GM12873 (cell line): ENCODE results near the gene CDK10.

Experiments
- TF ChIP-seq, protein P1 (sequence below): IDR thresholded peaks from 2 replicates; pipeline ENCODE4 v1.5.1; 2012; ENCODE audit warnings: low read depth, mild to moderate bottlenecking, moderate library complexity, low read length, control low read depth; ENCODE audit not compliant: insufficient read depth; ENCODE audit errors: missing control alignments

Gene CDK10

DNA sequence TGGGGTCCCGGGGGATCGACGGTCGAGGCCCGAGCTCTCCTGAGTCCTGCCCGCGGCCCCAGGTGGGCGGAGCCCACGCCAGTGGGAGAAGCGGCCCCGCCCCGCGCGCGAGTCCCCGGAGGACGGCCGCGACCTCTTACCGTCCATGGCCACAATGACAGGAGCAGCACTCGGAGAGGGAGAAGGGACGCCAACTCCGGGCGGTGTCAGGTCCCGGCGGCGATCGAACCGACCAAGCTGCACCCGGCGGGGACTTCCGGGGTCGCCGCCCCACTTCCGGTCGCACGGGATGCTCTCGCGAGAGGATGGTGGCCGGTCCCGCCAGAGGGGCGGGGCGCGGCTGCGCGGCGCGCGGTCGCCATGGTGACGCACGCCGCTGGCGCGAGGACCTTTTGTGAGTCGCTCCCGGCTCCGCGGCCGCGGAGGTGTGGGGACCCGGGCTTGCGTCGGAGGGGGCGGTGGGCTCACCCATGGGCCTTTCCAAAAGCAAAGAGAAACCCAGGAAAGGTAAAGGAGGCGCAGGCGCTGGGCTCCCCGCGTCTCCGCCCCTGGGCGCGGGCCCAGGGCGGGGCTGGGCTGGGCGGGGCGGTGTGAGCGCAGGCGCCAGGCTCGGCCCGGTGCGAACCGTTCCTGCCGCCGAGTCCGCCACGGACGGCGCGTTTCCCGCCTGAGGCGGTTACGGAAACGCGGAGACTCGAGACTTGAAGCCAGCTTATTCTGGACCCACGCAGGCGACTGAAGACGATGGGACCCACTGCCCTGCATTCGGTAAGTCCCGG, 28.9 kb upstream of the CDK10 start, which contains the start of the genes CHMP1A and SPATA33:
Gene CHMP1A (minus strand): TSS at position 267 of the 779 bp plus-strand sequence. CDS start 120 bp downstream, at position 147.
Gene SPATA33 (plus strand): TSS at position 395 of the 779 bp plus-strand sequence. CDS start 76 bp downstream, at position 471.
- TF ChIP-seq, protein P1, sequence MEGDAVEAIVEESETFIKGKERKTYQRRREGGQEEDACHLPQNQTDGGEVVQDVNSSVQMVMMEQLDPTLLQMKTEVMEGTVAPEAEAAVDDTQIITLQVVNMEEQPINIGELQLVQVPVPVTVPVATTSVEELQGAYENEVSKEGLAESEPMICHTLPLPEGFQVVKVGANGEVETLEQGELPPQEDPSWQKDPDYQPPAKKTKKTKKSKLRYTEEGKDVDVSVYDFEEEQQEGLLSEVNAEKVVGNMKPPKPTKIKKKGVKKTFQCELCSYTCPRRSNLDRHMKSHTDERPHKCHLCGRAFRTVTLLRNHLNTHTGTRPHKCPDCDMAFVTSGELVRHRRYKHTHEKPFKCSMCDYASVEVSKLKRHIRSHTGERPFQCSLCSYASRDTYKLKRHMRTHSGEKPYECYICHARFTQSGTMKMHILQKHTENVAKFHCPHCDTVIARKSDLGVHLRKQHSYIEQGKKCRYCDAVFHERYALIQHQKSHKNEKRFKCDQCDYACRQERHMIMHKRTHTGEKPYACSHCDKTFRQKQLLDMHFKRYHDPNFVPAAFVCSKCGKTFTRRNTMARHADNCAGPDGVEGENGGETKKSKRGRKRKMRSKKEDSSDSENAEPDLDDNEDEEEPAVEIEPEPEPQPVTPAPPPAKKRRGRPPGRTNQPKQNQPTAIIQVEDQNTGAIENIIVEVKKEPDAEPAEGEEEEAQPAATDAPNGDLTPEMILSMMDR = no peak

DNA sequence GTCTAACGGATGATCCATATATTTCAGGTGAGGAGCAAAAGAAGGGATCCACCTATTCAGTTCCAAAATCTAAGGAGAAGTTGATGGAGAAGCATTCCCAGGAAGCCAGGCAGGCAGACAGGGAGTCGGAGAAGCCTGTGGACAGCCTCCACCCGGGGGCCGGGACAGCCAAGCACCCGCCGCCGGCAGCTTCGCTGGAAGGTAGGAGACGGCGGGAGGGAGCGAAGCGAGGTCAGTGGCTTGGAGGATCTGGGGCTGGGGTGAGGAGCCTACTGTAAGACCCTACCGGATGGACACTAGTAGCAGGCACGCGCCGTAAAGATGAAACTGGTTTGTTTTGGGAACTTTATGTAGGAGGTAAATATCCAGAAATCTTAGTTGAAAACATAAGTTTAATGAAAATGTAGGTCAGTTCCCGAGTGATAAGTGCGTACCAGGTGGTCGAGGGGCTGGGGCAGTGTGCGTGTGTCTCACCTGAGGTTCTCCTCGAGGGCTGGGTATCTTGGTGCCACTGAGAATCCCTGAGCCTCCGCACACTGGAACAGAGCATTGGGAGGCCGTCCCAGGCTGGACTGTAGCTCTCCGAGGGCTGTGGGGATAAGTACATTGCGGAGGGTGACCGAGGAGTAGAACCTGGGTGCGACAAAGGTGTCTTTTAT, 28.1 kb upstream of the CDK10 start:
- TF ChIP-seq, protein P1 = no peak

DNA sequence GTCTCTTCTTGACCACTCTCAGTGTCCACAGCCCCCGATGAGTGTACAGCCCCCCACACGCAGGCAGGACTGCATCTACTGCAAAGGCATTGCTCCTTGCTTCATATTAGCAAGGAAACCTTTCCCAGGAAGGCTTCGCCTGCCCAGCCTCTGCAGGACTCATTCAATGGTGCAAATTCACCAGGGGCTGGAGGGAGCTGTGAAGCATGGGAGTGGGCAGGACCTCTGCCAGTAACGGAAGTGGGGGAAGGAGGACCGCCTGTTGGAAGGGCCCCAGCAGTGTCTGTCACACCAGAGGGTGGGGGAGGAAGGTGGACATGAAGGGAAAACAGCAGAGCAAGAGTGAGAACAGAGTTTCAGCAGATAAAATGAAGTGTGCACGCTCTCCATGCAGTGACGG, 26.3 kb upstream of the CDK10 start:
- TF ChIP-seq, protein P1 = no peak

DNA sequence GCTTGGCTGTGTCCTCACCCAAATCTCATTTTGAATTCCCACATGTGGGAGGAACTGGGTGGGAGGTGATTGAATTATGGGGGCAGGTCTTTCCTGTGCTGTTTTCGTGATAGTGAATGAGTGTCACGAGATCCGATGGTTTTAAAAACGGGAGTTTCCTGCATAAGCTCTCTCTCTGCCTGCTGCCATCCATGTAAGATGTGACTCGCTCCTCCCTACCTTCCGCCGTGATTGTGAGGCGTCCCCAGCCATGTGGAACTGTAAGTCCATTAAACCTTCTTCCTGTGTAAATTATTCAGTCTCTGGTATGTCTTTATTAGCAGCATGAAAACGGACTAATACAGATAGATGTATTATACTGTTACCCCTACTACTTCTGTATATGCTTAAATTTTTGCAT, 25.3 kb upstream of the CDK10 start:
- TF ChIP-seq, protein P1 = no peak

DNA sequence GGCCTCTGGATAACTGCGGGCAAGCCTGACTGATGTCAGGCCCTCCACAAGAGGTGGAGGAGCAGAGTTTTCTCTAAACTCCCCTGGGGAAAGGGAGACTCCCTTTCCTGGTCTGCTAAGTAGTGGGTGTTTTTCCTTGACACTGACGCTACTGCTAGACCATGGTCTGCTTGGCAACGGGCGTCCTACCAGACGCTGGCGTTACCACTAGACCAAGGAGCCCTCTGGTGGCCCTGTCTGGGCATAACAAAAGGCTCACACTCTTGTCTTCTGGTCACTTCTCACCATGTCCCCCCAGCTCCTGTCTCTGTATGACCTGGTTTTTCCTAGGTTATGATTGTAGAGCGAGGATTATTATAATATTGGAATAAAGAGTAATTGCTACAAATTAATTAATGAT, 19.5 kb upstream of the CDK10 start:
- TF ChIP-seq, protein P1 = peak; percentile 40

DNA sequence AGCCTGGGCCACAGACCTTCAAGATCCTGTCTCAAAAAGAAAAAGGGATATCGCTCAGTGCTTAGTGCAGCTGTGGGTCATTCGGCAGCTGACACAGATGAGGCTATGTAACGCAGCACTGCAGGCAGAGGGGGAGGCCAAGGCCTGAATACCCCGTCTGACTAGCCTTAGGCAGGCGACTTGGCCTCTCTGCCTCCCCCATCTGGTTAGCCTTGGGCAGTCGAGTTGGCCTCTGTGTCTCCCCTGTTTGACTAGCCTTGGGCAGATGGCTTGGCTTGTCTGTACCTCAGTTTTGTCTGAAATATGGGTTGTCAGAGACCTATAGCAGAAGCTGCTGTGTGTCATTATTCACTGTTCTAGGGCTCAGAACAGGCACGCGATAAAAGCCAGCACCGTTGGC, 18.9 kb upstream of the CDK10 start:
- TF ChIP-seq, protein P1 = no peak

DNA sequence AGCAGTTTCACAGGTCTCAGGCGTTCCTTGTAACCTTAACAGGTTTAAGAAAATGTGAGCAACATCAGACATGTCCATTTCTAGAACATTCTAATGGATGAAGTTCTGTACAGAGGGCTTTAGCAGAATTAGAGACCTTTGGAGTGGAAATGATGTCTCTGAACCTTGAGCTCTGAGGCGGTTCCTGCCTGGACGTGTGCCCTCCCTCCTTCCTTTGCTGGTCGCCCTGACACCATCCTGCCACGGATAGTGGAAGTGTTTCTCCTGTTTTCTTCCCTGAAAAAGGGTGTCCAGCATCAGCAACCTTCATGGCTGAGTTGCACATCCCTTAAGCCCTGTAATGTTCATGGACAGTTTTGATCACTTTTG, 17.7 kb upstream of the CDK10 start:
- TF ChIP-seq, protein P1 = no peak
